Stimulated activated CD8-positive, alpha-beta memory T cell treated with anti-CD3 and anti-CD28 coated beads, Interleukin-15, amount 100 ng/mL, for 1 hour (primary cell): ENCODE measurements around the gene GSTM2.
"Not testable (repeated sequence)": the region's sequence is repeated elsewhere in the genome, so short reads cannot be mapped to it uniquely, and the experiment has no call there.

Source experiments
- DNase-seq: peaks from one replicate; pipeline ENCODE4 v3.0.0-alpha.2; 2020; ENCODE audit warnings: low read depth

The GSTM2 gene

GRCh38 chr1:109677459-109677858, 9.6 kb downstream of the GSTM2 start:
- no peak for DNase-seq

- not testable (repeated sequence) for DNase-seq
Observed at GRCh38 chr1:109678637-109679036, 10.8 kb downstream of the GSTM2 start.

- DNase-seq = not testable (repeated sequence)
Observed at GRCh38 chr1:109684777-109685176, 16.9 kb downstream of the GSTM2 start.

- not testable (repeated sequence) for DNase-seq
Observed at GRCh38 chr1:109685399-109685798, 17.5 kb downstream of the GSTM2 start.

GRCh38 chr1:109685890-109686289, 18.0 kb downstream of the GSTM2 start:
- DNase-seq = not testable (repeated sequence)

- not testable (repeated sequence) for DNase-seq
Observed at GRCh38 chr1:109687109-109687508, 19.3 kb downstream of the GSTM2 start.

GRCh38 chr1:109687641-109688499, 20.0 kb downstream of the GSTM2 start, which contains the start of gene GSTM1:
Gene GSTM1, plus strand, starts transcription at chr1:109687817. Its CDS starts 57 bp downstream, at chr1:109687874.
- no peak for DNase-seq

GRCh38 chr1:109689844-109690405, 22.1 kb downstream of the GSTM2 start:
- no peak for DNase-seq

GRCh38 chr1:109691759-109692158, 23.9 kb downstream of the GSTM2 start:
- no peak for DNase-seq

GRCh38 chr1:109694400-109694799, 26.5 kb downstream of the GSTM2 start:
- DNase-seq = not testable (repeated sequence)

- DNase-seq = not testable (repeated sequence)
Observed at GRCh38 chr1:109695138-109695537, 27.3 kb downstream of the GSTM2 start.

GRCh38 chr1:109697066-109697465, 29.2 kb downstream of the GSTM2 start:
- DNase-seq = no peak

GRCh38 chr1:109697861-109698260, 30.0 kb downstream of the GSTM2 start:
- DNase-seq = not testable (repeated sequence)

GRCh38 chr1:109702940-109703339, 35.1 kb downstream of the GSTM2 start:
- DNase-seq = not testable (repeated sequence)

GRCh38 chr1:109704173-109704572, 36.3 kb downstream of the GSTM2 start:
- DNase-seq = no peak

- DNase-seq = no peak
Observed at GRCh38 chr1:109705411-109705810, 37.6 kb downstream of the GSTM2 start.

- DNase-seq = not testable (repeated sequence)
Observed at GRCh38 chr1:109708949-109709348, 41.1 kb downstream of the GSTM2 start.

- not testable (repeated sequence) for DNase-seq
Observed at GRCh38 chr1:109709822-109710221, 42.0 kb downstream of the GSTM2 start.

- DNase-seq = not testable (repeated sequence)
Observed at GRCh38 chr1:109711593-109712320, 43.9 kb downstream of the GSTM2 start, which contains the start of gene GSTM5. Gene GSTM5, plus strand, starts transcription at chr1:109712251. Its CDS starts 62 bp downstream, at chr1:109712313.

- DNase-seq = no peak
Observed at GRCh38 chr1:109712321-109712864, 44.5 kb downstream of the GSTM2 start.

- DNase-seq = no peak
Observed at GRCh38 chr1:109713636-109714035, 45.8 kb downstream of the GSTM2 start.
